HCT116 (cell line): ENCODE results near the gene ELOVL5. TPM values are rescaled to one million over a fixed set of nuclear protein-coding genes. Genes with fewer than 3 reads are reported as not detected.

Experiments
- ATAC-seq: fragments of 200-7000 bp; cut with Tn5 transposase; 2 replicates; pipeline ENCODE4 v1.9.1; 2020; ENCODE audit warnings: mild to moderate bottlenecking, moderate library complexity
- BruUV-seq: library from RNA; stranded (reverse); fragments of 400-500 nt; replicated peaks from 2 replicates; lab custom pipeline; 2021; lab: Mats Ljungman, UMichigan
- CTCF ChIA-PET: fragments of 300-600 bp; sonication (Branson Sonifier 250); formaldehyde crosslinking; loops from one replicate; lab custom pipeline; 2021; ENCODE audit warnings: antibody characterized with exemption; lab: Charles Lee
- POLR2A ChIA-PET: fragments of 300-600, 350-600 bp; sonication (Branson Sonifier 250); formaldehyde crosslinking; loops from one replicate; lab custom pipeline; 2021; ENCODE audit warnings: antibody characterized with exemption; lab: Charles Lee
- RAD21 ChIA-PET, 2 experiments: fragments of 300-600 bp; sonication (Branson Sonifier 250); formaldehyde crosslinking; loops; one replicate each; lab custom pipeline; 2023; ENCODE audit warnings: low total read pairs in 2 of 2; ENCODE audit not compliant: uncharacterized antibody in 2 of 2, unreplicated experiment in 2 of 2, low non-redundant PET in 1 of 2; lab: Charles Lee
- DNase-seq: peaks from one replicate; pipeline ENCODE4 v3.0.0-alpha.2; 2010; ENCODE audit warnings: low read depth, low spot score
- H2AFZ ChIP-seq: fragments of 200-600 bp; shearing (Covaris generic), sonication (generic); 2 replicates; pipeline ENCODE4 v1.6.1; 2017; ENCODE audit warnings: low read depth, mixed run types, mixed read lengths, antibody characterized with exemption, low read length; ENCODE audit not compliant: poor library complexity, severe bottlenecking
- H3K27ac ChIP-seq: 2 replicates; pipeline ENCODE4 v1.5.1; 2012; ENCODE audit warnings: low read depth, low read length
- H3K27me3 ChIP-seq: fragments of 200-600 bp; sonication (generic); 2 replicates; pipeline ENCODE4 v1.6.1; 2016; ENCODE audit warnings: mixed run types, low read length, mixed read lengths; ENCODE audit not compliant: insufficient read depth
- H3K36me3 ChIP-seq, 2 experiments: fragments of 200-500 bp in 1 of 2; fragments of 200-600 bp in 1 of 2; sonication (Bioruptor generic) in 1 of 2; sonication (generic) in 1 of 2; 2 replicates each; pipeline versions ENCODE4 v1.5.1 to v1.6.1; 2014 to 2016; ENCODE audit warnings: low read length in 2 of 2, inconsistent platforms in 1 of 2, mixed read lengths in 1 of 2, mixed run types in 1 of 2; ENCODE audit not compliant: insufficient read depth in 2 of 2, control insufficient read depth in 1 of 2
- H3K4me1 ChIP-seq, 2 experiments: fragments of 200-600 bp in 1 of 2; sonication (generic) in 1 of 2; 2 replicates each; pipeline versions ENCODE4 v1.5.1 to v1.6.1; 2012 to 2017; ENCODE audit warnings: low read length in 2 of 2, inconsistent platforms in 1 of 2, mild to moderate bottlenecking in 1 of 2, mixed read lengths in 1 of 2, mixed run types in 1 of 2, moderate library complexity in 1 of 2; ENCODE audit not compliant: insufficient read depth in 2 of 2, control insufficient read depth in 1 of 2
- H3K4me2 ChIP-seq: fragments of 200-600 bp; sonication (generic); 2 replicates; pipeline ENCODE4 v1.6.1; 2017; ENCODE audit warnings: mixed run types, low read length, mixed read lengths
- H3K4me3 ChIP-seq, 2 experiments: fragments of 200-600 bp in 1 of 2; sonication (generic) in 1 of 2; replicated peaks in 1 of 2; 2 replicates each; pipeline ENCODE4 v1.5.1; 2011 to 2016; ENCODE audit warnings: low read length in 2 of 2, control low read depth in 1 of 2, low read depth in 1 of 2, mild to moderate bottlenecking in 1 of 2, mixed read lengths in 1 of 2, mixed run types in 1 of 2
- H3K79me2 ChIP-seq: fragments of 200-600 bp; sonication (generic); 2 replicates; pipeline ENCODE4 v1.6.1; 2017; ENCODE audit warnings: mild to moderate bottlenecking, mixed run types, low read length, moderate library complexity, mixed read lengths; ENCODE audit not compliant: insufficient read depth
- H3K9ac ChIP-seq: fragments of 200-600 bp; sonication (generic); 2 replicates; pipeline ENCODE4 v1.6.1; 2016; ENCODE audit warnings: low read length, mixed read lengths
- H3K9me2 ChIP-seq: fragments of 200-600 bp; sonication (generic), shearing (Covaris generic); 2 replicates; pipeline ENCODE4 v1.6.1; 2017; ENCODE audit warnings: mixed run types, mild to moderate bottlenecking, moderate library complexity; ENCODE audit not compliant: insufficient read depth
- H3K9me3 ChIP-seq, 2 experiments: fragments of 200-500 bp in 1 of 2; fragments of 200-600 bp in 1 of 2; sonication (Bioruptor generic) in 1 of 2; sonication (generic) in 1 of 2; 2 replicates each; pipeline ENCODE4 v1.6.1; 2014 to 2017; ENCODE audit warnings: low read length in 2 of 2, mixed read lengths in 2 of 2, inconsistent platforms in 1 of 2, low read depth in 1 of 2, mild to moderate bottlenecking in 1 of 2, mixed run types in 1 of 2, moderate library complexity in 1 of 2; ENCODE audit not compliant: control insufficient read depth in 1 of 2, insufficient read depth in 1 of 2
- H4K20me1 ChIP-seq: fragments of 200-600 bp; sonication (generic), shearing (Covaris generic); 2 replicates; pipeline ENCODE4 v1.6.1; 2017; ENCODE audit warnings: mixed run types, mild to moderate bottlenecking, moderate library complexity; ENCODE audit not compliant: insufficient read depth
- CBX3 ChIP-seq: IDR thresholded peaks from 2 replicates; pipeline ENCODE4 v1.6.1; 2012; ENCODE audit warnings: low read depth
- EGR1 ChIP-seq: IDR thresholded peaks from 2 replicates; pipeline ENCODE4 v1.6.1; 2012; ENCODE audit warnings: low read depth
- EZH2 ChIP-seq: fragments of 200-600 bp; sonication (generic); IDR thresholded peaks from 2 replicates; pipeline ENCODE4 v1.6.1; 2017; ENCODE audit warnings: antibody characterized with exemption, mixed run types
- EZH2phosphoT487 ChIP-seq: fragments of 200-600 bp; IDR thresholded peaks from 2 replicates; pipeline ENCODE4 v1.6.1; 2018; ENCODE audit warnings: antibody characterized with exemption, borderline replicate concordance
- FOSL1 ChIP-seq: IDR thresholded peaks from 2 replicates; pipeline ENCODE4 v1.6.1; 2012; ENCODE audit warnings: low read depth
- JUND ChIP-seq: IDR thresholded peaks from 2 replicates; pipeline ENCODE4 v1.6.1; 2012
- MAX ChIP-seq: IDR thresholded peaks from 2 replicates; pipeline ENCODE4 v1.6.1; 2012
- POLR2A ChIP-seq: IDR thresholded peaks from 2 replicates; pipeline ENCODE4 v1.7.0; 2011; ENCODE audit warnings: borderline replicate concordance; ENCODE audit not compliant: insufficient read depth, insufficient read length; ENCODE audit errors: extremely low read depth
- POLR2AphosphoS5 ChIP-seq: IDR thresholded peaks from 2 replicates; pipeline ENCODE4 v1.6.1; 2011; ENCODE audit warnings: mild to moderate bottlenecking, low read depth, low read length, moderate library complexity
- REST ChIP-seq: IDR thresholded peaks from 2 replicates; pipeline ENCODE4 v1.6.1; 2012; ENCODE audit warnings: low read depth
- SP1 ChIP-seq: IDR thresholded peaks from 2 replicates; pipeline ENCODE4 v1.6.1; 2012; ENCODE audit warnings: low read depth
- SRF ChIP-seq: IDR thresholded peaks from 2 replicates; pipeline ENCODE4 v1.6.1; 2012; ENCODE audit warnings: low read depth
- TCF7L2 ChIP-seq: IDR thresholded peaks from 2 replicates; pipeline ENCODE4 v1.7.0; 2011; ENCODE audit warnings: borderline replicate concordance, inconsistent platforms; ENCODE audit not compliant: insufficient read depth, insufficient read length; ENCODE audit errors: extremely low read depth
- YY1 ChIP-seq: IDR thresholded peaks from 2 replicates; pipeline ENCODE4 v1.6.1; 2011; ENCODE audit warnings: low read length, low read depth, moderate library complexity, mild to moderate bottlenecking; ENCODE audit not compliant: insufficient replicate concordance; ENCODE audit errors: extremely low read depth
- ZFX ChIP-seq: fragments of 450-650 bp; IDR thresholded peaks from 2 replicates; pipeline ENCODE4 v1.6.1; 2017
- ZNF274 ChIP-seq: fragments of 200-500 bp; sonication (Bioruptor generic); IDR thresholded peaks from 2 replicates; pipeline ENCODE4 v1.6.1; 2014; ENCODE audit warnings: mild to moderate bottlenecking, low read depth, low read length, inconsistent platforms
- intact Hi-C: fragments of 100-400 bp; cut with micrococcal nuclease; formaldehyde crosslinking; loops from 2 replicates; pipeline ENCODE4 v1.10.0; 2022
- total RNA-seq: library from RNA; stranded (reverse); gene quantifications from one replicate; pipeline ENCODE4 v1.2.1, GENCODE V29; 2021; ENCODE audit not compliant: unreplicated experiment
- TF ChIP-seq, protein P1 (sequence below): IDR thresholded peaks from 2 replicates; pipeline ENCODE4 v1.6.1; 2011; ENCODE audit warnings: mild to moderate bottlenecking, low read length, moderate library complexity; ENCODE audit not compliant: insufficient replicate concordance; ENCODE audit errors: extremely low read depth
- TF ChIP-seq, protein P2 (sequence below): IDR thresholded peaks from 2 replicates; pipeline ENCODE4 v1.6.1; 2012
- TF ChIP-seq, protein P3 (sequence below), 3 experiments: fragments of 200-600 bp in 1 of 3; sonication (generic) in 1 of 3; IDR thresholded peaks in 2 of 3; conservative IDR thresholded peaks in 1 of 3; 2 replicates each; pipeline ENCODE4 v1.5.1; 2012 to 2017; ENCODE audit warnings: low read depth in 2 of 3, low read length in 2 of 3, antibody characterized with exemption in 1 of 3, borderline replicate concordance in 1 of 3, control low read depth in 1 of 3, mild to moderate bottlenecking in 1 of 3, mixed read lengths in 1 of 3, mixed run types in 1 of 3, moderate library complexity in 1 of 3; ENCODE audit not compliant: insufficient read depth in 1 of 3

The ELOVL5 gene
- total RNA-seq, 1 experiment from 2014 or later, result 85.3 TPM

DNA sequence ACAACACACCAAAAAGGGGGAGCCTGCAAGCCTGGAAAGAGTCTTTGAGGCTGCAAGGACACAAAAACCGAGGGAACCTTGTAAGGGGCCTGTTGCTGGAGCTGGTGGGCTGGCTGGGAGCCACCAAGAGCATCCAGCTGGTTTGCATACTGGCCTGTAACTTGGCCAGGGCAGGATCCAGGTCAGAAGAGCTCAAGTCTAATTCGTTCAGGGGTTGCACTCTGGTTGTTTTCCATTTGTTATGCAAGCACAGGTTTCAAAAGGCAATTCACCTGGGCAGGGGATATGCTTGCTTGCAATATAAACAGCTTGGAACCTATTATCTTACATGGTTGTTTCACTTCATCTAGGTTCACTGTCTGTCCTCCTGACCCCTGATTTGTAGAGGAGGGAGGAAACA, 101.8 kb downstream of the ELOVL5 start:
- Histone ChIP-seq H3K36me3 (no peaks in the 10 kb centered on the region), H3K4me1 (no peaks in the 10 kb centered on the region; a peak in 1 of 4 replicates), H3K27me3 (no peaks in the 10 kb centered on the region), H2AFZ (no peak overlapping the region), H3K9ac (no peak overlapping the region), H3K9me3 (no peaks in the 10 kb centered on the region), H3K9me2 (no peaks in the 10 kb centered on the region), H4K20me1 (no peaks in the 10 kb centered on the region), H3K79me2 (no peaks in the 10 kb centered on the region), H3K4me2 (no peak overlapping the region), H3K4me3 (no peak overlapping the region), H3K27ac (no peak overlapping the region)
- intact Hi-C loops, result no loop called here
- RAD21 ChIA-PET, result no interaction called here
- DNase-seq (no peak), ATAC-seq (no peak)
- BruUV-seq, result no TSS peak
- no peak for TF ChIP-seq EZH2
- TF ChIP-seq MAX, result no peak
- TF ChIP-seq, protein P1, sequence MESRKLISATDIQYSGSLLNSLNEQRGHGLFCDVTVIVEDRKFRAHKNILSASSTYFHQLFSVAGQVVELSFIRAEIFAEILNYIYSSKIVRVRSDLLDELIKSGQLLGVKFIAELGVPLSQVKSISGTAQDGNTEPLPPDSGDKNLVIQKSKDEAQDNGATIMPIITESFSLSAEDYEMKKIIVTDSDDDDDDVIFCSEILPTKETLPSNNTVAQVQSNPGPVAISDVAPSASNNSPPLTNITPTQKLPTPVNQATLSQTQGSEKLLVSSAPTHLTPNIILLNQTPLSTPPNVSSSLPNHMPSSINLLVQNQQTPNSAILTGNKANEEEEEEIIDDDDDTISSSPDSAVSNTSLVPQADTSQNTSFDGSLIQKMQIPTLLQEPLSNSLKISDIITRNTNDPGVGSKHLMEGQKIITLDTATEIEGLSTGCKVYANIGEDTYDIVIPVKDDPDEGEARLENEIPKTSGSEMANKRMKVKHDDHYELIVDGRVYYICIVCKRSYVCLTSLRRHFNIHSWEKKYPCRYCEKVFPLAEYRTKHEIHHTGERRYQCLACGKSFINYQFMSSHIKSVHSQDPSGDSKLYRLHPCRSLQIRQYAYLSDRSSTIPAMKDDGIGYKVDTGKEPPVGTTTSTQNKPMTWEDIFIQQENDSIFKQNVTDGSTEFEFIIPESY, result no peak
- no peak for TF ChIP-seq CBX3
- no peak for TF ChIP-seq POLR2AphosphoS5
- TF ChIP-seq TCF7L2, result no peak
- no peak for TF ChIP-seq SRF
- TF ChIP-seq JUND, result no peak
- TF ChIP-seq, protein P2, sequence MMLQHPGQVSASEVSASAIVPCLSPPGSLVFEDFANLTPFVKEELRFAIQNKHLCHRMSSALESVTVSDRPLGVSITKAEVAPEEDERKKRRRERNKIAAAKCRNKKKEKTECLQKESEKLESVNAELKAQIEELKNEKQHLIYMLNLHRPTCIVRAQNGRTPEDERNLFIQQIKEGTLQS, result no peak
- TF ChIP-seq, protein P3, sequence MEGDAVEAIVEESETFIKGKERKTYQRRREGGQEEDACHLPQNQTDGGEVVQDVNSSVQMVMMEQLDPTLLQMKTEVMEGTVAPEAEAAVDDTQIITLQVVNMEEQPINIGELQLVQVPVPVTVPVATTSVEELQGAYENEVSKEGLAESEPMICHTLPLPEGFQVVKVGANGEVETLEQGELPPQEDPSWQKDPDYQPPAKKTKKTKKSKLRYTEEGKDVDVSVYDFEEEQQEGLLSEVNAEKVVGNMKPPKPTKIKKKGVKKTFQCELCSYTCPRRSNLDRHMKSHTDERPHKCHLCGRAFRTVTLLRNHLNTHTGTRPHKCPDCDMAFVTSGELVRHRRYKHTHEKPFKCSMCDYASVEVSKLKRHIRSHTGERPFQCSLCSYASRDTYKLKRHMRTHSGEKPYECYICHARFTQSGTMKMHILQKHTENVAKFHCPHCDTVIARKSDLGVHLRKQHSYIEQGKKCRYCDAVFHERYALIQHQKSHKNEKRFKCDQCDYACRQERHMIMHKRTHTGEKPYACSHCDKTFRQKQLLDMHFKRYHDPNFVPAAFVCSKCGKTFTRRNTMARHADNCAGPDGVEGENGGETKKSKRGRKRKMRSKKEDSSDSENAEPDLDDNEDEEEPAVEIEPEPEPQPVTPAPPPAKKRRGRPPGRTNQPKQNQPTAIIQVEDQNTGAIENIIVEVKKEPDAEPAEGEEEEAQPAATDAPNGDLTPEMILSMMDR (IDR thresholded peaks at IDR 0.05 in 2 of 3, conservative IDR thresholded peaks at IDR 0.05 in 1 of 3; ENCODE audit: borderline replicate concordance in 1 of 3, insufficient read depth in 1 of 3, low read depth in 2 of 3, low read length in 2 of 3), result no peak
- TF ChIP-seq FOSL1, result no peak
- no peak for TF ChIP-seq EGR1
- no peak for TF ChIP-seq REST
- TF ChIP-seq ZNF274, result no peak
- TF ChIP-seq POLR2A, result no peak
- TF ChIP-seq EZH2phosphoT487, result no peak
- TF ChIP-seq SP1, result no peak
- no peak for TF ChIP-seq YY1
- no peak for TF ChIP-seq ZFX
- CTCF ChIA-PET, result no interaction called here
- POLR2A ChIA-PET, result no interaction called here
